ENCODE results near the gene MYLIP.
"Not testable (repeated sequence)": the region's sequence is repeated elsewhere in the genome, so short reads cannot be mapped to it uniquely, and the experiment has no call there.

MYLIP gene

DNA sequence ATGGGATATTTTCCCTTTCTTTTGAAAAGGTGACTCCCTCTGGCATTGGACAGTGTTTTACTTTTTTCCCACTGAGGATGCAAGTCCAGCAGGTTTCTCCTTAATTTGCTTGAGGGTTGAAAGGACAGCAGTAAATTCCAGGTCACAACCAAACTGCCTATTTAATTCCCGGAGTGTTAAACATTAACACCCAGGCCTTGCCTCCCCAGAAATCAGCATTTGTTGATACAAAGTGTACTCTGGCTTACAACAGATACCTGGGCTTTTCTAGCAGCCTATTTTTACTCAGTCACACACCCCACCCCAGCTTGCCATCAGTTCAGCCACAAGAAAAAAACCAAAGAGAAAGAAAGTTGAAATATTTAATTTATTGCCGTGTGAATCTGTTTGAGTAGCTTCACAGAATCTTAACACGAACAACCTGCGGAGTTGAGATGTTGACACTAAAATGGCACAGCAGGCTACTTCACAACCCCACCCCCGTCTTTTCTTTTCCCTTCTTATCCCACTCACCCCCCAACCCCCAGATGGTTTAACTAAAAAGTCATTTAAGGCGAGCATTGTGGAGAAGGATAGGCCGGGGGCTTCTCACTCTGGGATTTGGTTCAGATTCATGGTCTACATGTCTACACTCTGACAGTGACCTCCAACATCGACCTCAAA lies 45.7 kb downstream of the MYLIP start:
- no peak for DNase-seq (ENCODE audit: low spot score)

DNA sequence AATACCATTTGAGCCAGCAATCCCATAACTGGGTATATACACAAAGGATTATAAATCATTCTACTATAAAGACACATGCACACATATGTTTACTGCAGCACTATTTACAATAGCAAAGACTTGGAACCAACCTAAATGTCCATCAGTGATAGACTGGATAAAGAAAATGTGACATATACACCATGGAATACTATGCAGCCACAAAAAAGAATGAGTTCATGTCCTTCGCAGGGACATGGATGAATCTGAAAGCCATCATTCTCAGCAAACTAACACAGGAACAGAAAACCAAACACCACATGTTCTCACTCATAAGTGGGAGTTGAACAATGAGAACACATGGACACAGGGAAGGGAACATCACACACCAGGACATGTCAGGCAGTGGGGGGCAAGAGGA lies 47.7 kb downstream of the MYLIP start:
- not testable (repeated sequence) for DNase-seq (ENCODE audit: low spot score)

DNA sequence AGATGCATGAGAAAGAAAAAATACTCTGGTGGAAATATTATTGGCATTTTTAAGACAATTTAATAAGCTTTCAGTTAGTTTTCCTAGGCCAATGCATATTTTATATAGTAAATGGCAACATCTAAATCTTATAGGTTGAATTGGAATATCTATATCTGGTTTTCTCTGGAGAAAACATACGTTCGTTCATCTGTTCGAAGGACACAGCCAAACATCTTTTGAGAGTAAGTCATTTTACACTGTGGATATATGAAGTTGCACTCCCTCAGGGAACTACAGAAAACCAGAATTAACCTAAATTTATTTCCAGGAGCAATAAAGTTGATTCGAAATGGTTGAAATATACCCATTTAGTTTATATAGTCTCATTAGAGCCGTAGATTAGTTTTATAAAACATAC lies 49.0 kb downstream of the MYLIP start:
- DNase-seq (ENCODE audit: low spot score) = no peak

DNA sequence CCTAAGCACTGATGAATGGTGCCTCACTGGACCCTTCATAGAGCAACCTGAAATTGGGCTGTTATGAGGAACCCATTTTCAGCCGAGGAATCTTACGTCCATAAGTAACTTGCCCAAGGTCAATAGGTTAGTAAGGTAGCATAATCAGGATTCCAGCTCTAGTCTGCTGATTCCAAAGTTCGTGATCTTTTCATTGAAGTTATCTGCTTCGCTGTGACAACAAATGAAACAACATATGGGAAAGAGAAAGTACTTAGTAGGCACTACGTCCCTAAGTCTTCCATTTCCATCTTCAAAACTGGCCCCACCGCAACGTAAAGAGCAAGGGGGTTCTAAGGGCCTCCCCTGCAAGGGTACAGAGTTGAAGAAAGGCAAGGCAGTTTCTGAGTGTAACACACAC lies 49.5 kb downstream of the MYLIP start:
- DNase-seq (ENCODE audit: low spot score) = no peak

DNA sequence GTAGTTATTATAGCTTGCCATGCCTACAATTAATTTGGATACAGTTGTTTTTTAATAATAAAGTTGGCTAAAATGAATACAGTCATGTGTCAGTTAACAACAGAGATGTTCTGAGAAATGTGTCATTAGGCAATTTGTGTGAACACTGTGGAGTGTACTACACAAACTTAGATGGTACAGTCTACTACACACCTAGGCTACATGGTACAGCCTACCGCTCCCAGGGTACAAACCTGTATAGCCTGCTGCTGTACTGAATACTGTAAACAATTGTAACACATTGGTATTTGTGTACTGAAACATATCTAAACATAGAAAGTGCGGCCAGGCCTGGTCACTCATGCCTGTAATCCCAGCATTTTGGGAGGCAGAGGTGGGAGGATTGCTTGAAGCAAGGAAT lies 50.2 kb downstream of the MYLIP start:
- no peak for DNase-seq (ENCODE audit: low spot score)

DNA sequence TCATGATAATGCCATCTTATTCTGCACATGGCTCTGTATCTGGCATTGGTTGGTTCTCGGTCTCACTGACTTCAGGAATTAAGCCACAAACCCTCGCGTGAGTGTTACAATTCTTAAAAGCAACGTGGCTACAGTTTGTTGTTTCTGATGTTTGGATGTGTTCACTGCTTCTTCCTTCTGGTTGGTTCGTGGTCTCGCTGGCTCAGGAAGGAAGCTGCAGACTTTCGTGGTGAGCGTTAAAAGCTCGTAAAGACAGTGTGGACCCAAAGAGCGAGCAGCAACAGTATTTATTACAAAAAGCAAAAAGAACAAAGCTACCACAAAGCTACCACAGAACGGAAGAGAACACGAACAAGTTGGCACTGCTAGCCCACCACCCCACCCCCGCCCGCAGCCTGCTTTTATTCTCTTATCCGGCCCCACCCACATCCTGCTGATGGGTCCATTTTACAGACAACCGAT lies 51.1 kb downstream of the MYLIP start:
- DNase-seq (ENCODE audit: low spot score) = no peak

DNA sequence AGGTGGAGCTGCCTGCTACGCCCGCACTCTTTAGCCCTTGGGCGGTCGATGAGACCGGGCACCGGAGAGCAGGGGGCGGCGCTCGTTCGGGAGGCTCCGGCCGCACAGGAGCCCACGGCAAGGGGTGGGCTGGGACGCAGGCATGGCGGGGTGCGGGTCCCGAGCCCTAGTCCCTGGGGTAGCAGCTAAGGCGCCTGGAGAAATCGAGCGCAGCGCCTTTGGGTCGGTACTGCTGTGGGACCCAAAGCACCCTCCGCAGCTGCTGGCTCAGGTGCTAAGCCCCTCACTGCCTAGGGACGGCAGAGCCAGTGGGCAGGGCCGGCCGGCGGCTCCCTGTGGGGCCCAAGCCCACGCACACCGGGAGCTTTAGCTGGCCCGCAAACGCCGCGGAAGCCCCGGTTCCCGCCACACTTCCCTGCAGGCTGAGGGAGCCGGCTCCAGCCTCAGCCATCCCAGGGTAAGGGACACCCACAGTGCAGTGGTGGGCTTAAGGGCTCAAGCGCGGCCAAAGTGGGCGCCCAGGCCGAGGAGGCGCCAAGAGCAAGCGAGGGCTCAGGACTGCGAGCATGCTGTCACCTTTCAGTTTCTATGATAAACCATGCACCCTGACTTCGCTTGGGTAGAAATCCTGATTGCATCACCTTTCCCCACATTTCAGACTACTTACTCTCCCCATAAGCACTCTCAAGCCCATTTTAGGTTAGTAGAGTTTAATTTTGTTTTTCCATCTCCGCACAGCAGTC lies 52.0 kb downstream of the MYLIP start:
- DNase-seq (ENCODE audit: low spot score) = no peak

DNA sequence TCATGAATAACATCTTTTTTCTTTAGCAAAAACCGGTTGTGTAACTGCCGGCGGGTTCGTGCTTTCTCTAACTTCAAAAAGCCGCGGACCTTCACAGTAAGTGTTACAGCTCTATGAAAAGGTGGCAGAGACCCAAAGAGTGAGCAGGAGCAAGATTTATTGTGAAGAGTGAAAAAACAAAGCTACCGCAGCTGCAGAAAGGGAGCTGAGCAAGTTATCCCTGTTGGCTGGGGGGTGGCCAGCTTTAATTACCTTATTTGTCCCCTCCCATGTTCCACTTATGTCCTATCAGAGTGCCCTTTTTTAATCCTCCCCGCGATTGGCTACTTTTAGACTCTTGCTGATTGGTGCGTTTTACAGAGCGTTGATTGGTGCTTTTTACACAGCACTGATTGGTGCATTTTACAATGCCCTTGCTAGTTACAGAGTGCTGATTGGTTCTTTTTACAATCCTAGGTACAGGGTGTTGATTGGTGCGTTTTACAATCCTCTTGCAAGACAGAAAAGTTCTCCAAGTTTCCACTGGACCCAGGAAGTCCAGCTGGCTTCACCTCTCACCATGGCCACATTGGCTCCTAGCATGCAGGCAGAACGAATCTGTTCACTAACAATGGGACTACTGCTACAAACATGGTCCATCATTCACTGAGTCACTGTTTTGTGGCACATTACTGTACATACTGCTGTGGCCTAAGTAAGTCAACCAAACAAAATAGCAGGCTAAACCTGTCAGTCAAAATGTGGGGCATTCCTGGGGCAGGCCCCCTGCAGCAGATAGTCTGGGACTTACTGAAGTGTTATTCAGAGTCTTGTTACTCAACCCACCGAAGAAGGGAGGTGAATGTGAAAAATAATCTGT lies 52.8 kb downstream of the MYLIP start:
- no peak for DNase-seq (ENCODE audit: low spot score)

DNA sequence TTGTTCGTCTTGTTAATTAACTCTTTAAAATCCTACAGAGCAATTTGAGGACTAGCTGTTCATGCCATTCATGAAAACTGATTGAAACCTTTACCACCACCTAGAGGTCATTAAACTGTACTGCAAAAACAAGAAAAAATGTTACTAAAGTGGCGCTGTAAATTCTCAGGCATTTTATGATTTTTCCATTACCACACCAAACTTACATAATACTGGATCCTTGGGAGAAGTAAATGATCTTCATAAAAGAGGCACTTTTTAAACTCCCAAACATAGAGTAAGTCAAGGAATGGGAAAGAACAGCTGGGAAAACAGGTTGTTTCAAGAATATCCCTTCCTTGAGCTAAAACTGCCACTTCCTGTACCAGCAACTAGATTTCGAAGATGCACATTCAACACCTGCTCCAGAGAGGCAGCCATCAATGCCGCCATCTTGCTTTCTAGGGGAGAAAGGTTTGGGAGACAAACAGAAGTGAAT lies 54.3 kb downstream of the MYLIP start:
- DNase-seq (ENCODE audit: low spot score) = peak; percentile 70

DNA sequence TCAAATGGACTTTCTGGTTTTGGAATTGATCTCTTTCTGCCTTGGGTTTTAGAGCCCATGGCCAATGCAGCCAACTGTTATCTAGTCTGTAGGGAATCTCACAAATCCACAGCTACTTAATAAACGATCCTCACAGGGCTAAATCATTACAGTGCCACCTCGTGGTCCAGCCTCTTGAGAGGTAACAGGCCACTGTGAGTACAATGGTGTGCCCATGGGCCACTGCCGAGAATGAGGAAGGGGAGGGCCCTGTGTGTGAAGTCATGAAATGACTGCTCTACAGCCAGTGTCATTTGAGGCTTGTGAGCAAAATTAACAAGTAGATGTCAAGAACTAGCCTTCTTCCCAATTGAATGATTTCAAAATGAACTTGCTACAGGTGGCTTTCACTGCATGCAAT lies 55.2 kb downstream of the MYLIP start:
- peak; percentile 63 for DNase-seq (ENCODE audit: low spot score)

DNA sequence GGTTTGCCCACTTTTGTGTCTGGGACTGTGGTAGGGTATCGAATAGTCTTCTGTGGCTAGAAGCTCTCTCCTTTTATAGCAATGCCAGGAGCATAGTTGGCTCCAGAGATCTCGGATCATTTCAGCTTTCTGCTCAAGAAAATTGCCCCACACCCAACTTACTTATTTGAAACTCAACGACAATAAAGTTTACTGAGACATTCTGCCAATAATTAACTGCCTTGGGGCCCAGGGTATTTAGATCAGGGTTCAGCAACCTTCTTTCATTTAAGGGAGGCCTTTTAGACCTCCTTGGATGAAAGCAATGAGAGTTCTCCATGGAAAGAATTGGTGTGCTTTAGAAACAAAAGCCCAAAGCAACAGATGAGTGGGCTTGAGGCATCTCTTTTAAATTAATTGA lies 55.7 kb downstream of the MYLIP start:
- DNase-seq (ENCODE audit: low spot score) = no peak

DNA sequence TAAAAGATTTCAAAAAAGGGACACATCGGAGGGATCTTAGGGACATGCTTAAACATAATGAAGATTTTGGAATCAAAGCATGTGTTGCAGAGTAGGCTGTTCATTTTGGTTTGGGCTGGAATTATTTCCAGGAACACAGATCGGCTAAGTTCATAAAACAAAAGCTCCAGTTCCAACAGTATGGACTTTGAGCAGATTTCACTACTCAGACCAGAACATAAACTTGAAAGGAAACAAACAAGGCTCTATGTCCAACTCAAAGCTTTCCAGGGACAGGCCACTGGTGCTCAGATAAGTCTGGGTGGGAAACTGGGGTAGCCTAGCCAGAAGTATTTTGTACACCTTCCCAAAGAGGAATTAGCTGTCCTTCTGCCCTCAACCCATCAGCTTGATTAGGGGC lies 58.3 kb downstream of the MYLIP start:
- DNase-seq (ENCODE audit: low spot score) = no peak

DNA sequence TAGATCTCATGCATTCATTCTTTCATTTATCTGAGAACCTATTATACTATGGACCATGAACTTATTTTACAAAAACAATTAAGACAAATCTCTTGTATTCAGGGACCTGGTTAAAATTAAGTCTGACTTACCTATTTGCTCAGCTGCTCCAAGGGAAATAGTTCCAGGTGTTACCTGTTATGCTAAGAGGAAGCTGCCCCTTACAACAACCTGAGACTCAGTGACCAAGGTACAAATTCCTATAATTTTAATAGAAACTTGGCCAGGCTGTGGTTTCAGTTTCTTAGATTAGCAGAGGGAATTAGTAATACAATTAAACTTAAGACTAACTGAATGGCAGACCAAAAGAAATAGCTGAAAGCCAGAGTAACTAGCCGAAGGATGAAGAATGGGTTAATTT lies 61.3 kb downstream of the MYLIP start:
- no peak for DNase-seq (ENCODE audit: low spot score)

DNA sequence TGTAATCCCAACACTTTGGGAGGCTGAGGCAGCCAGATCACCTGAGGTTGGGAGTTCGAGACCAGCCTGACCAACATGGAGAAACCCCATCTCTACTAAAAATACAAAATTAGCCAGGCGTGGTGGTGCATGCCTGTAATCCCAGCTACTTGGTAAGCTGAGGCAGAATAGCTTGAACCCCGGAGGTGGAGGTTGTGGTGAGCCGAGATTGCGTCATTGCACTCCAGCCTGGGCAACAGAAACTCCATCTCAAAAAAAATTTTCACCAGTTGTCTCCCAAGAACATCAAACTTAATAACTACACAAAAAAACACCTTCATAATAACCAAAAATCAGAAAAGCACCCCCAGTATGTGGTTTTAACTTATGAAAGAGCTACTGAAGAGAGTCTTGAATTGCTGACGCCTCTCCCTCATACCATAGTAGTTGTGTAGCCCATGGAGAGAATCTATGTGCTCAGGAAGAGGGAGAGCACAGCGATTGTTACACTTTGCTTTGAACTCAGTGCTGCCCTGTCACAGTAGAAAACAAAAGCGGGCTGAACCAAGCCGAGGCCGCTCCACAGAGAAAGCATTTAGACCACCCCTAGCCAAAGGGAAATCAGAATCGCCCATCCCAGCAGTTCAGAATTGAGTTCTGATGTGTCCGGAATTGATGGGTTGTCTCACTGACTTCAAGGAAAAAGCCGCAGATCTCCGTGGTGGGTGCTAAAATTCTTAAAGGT lies 67.5 kb downstream of the MYLIP start:
- no peak for DNase-seq (ENCODE audit: low spot score)

DNA sequence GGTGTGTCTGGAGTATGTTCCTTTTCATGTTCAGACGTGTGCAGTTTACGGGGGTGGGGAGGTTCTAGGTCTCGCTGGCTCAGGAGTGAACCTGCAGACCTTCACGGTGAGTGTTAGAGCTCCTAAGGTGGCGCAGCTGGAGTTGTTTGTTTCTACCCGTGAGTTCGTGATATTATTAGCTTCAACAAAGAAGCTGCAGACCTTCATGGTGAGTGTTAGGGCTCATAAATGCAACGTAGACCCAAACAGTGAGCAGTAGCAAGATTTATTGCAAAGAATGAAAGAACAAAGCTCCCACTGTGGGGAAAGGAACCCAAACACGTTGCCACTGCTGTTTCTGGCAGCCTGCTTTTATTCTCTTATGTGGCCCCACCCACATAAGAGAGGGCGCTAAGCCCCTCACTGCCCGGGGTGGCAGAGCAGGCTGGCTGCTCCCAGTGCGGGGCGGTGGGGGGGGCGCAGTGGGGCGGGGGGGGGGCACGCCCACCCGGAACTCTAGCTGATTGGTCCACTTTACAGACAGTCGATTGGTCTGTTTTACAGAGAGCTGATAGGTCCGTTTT lies 68.2 kb downstream of the MYLIP start:
- DNase-seq (ENCODE audit: low spot score) = no peak

Measured in hematopoietic multipotent progenitor cell treated with erythropoietin and hydrocortisone succinate and interleukin-3 and kit ligand, for 17 days (in vitro differentiated cells).